GM19438 (cell line): ENCODE measurements around the gene SEPTIN8.

ENCODE experiments used
- ATAC-seq: cut with Tn5 transposase; IDR thresholded peaks from one replicate; pipeline ENCODE4 v1.9.1; 2021; ENCODE audit warnings: low read depth; ENCODE audit not compliant: unreplicated experiment

The SEPTIN8 gene

GRCh38 chr5:132766020-132766805 is 10.8 kb downstream of the SEPTIN8 start:
- no peak for ATAC-seq

DNA sequence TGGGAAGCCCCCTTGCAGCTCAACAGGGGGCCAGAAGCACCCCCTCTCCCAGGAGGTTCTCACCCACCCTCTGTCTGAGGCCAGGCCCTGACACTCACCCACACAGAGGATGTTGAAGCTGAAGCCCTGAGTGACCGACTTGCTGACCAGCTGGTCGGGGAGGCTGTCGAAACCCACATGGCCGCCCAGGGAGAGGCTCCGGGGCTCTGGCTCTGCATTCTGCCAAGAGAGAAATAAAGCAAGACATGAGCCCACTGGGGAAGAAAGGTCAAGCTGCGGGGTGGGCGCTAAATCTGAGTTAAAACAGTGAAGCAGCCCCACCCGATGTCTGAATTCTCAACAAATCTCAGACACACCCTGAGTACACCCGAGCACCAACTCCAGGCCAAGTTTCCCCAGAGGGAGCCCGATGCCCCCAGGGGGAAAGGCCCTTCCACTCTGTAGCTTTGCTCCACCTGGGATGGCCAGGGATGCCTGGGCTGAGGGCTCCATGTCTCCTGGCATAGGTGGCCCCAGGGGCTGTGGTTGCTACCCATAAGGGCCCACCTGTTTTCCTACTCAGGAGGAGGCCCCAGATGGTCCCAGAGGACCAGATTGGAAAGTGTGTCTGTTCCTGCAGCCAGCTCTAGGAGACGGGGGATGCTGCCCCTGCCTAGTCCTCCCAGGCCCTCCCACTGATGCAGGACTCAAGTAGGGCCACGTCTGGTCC is 11.6 kb downstream of the SEPTIN8 start:
- no peak for ATAC-seq

- no peak for ATAC-seq
Observed at GRCh38 chr5:132764671-132765238, 12.3 kb downstream of the SEPTIN8 start.

GRCh38 chr5:132764051-132764450 is 13.0 kb downstream of the SEPTIN8 start:
- ATAC-seq: no peak

- ATAC-seq: no peak
Observed at GRCh38 chr5:132763181-132764036, 13.6 kb downstream of the SEPTIN8 start.

GRCh38 chr5:132762246-132763000 is 14.6 kb downstream of the SEPTIN8 start:
- ATAC-seq: no peak

DNA sequence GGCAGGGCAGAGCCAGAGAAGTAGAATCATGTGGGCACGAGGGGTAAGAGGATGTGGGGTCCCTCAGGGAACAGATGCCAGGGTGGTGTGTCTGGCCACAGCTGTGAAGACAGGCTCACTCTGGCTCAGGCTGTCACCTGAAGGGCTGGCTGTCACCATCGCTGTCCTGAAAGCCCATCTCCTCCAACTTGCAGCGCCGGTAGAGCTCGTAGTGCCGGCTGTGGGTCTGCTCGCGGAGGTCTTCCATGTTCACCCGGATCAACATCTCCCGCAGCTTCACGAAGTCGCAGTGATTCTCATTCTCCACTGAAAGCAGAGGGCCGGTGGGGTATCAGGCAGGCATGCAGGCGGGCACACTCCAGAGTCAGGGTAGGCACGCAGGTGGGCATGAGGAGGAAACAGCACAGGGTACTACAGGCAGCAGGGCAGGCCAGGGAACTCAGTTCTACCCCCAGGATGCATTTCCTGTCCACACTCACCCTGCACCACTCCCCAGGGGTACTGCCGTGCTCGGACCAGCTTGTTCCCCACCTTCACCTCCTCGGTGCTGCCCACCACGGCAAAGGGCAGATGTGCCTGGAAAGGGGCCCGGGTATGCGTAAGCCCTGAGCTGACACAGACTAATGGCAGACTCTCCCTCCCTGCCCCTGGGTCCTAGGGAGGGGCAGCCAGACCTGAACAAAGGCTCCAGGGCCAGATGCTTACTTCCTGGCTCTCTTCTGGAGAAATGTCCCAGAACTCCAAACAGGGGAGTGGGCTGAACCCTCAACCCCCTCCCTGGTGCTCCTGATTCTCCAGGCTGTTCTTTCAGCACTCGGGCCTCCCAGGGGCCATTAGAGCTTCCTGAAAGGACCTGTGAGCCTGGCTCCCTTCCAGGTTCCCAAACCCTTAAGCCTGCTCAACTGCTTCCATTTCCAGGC is 15.5 kb downstream of the SEPTIN8 start:
- ATAC-seq: no peak

DNA sequence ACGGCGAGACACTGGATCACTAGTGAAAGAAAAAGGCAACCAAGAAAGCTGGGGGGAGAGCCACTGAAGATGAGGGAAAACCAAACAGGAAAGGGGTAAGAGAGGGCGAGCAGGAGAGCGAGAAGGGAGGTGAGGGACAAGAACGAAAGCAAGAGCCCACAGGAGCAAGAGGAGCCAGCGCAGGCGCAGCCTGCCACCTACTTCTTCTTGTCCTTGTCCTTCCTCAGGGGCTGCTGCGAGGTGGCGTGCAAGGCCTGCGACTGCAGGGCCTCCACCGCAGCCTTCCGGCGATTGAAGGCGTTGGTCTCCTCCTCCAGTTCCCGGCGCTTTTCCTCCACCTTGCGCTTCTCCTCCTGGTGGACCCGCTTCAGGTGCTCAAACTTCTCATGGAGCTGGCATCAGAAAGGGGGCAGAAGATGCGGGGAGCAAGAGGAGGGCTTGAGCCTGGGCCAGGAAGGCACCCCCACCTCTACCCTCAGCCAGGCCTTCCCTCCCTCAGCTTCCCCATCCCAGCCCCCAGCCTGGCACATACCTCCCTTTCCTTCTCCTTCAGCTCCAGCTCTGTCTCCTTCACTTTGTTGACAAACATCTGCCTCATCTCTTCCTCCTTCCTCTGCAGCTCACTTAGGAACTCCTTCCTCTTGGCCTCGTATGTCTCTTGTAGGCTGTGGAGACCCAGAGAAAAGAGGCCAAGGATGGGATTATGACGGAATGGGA is 16.3 kb downstream of the SEPTIN8 start:
- ATAC-seq: no peak

GRCh38 chr5:132760049-132760420 is 17.0 kb downstream of the SEPTIN8 start:
- ATAC-seq: no peak

GRCh38 chr5:132759114-132760048 is 17.7 kb downstream of the SEPTIN8 start:
- no peak for ATAC-seq

- no peak for ATAC-seq
Observed at GRCh38 chr5:132758451-132758850, 18.6 kb downstream of the SEPTIN8 start.

DNA sequence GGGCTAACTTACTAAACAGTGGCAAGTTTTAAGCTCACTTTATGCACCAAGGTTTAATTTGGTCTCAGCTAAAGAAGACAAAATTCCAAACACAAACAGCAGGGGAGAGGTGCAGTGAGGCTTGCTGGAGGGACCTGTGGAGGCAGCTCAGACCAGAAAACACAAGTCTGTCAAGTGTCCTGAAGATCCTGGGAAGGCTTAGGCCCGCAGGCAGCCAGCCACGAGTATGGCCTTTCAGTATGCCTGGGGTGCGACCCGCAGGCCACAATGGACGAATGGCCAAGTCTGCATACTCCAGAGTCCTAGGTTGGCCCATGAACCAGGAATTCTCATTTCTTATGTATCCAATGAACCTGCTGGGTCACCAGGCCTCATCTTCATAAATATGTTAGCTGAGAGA is 20.5 kb downstream of the SEPTIN8 start:
- ATAC-seq: no peak

- ATAC-seq: no peak
Observed at GRCh38 chr5:132754947-132755346, 22.1 kb downstream of the SEPTIN8 start.

- no peak for ATAC-seq
Observed at GRCh38 chr5:132754111-132754510, 22.9 kb downstream of the SEPTIN8 start.

DNA sequence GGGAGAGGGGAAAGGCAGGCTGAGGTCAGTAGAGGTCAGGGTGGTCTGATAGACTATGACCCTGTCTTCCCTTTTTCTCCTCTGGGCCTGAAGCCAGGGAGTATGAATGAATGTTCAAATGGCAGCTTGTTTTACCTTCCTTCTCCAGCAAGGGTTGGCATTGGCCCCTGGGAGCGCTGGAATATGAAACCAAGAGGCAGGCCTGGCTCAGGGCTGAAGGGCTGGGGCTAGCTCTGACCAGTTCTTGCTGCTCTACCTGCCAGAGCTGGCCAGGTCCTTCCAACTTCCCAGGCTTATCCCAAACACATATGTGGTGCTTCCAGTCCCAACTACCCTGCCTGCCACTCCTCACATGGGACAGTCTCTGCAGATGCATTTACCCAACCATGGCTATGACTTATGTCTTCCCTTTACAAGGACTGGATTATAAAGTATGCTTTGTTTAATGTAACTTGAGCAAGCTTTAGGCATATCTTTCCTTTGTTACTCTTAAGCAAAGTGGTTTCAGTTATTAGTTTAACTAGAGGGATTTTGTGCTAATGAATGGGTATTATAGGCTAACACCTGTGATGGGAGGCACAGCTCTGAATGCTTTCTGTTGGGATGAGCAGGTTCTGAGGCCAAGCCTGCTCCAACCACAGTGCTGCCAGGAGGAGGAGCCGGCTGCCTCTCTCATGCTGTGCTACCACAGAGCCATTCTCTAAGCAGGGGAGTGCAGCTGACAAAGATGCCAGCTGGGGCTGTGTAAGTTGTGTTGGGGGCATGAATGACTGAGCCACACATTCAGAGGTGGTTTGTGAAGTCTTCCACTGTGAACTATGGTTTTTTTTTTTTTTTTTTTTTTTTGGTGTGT is 23.7 kb downstream of the SEPTIN8 start:
- no peak for ATAC-seq

GRCh38 chr5:132752581-132753125 is 24.4 kb downstream of the SEPTIN8 start:
- ATAC-seq: no peak
